Thyroid gland (tissue), 4 donors: Measurements from ENCODE around the gene PDP2.

ENCODE experiments used
- POLR2A ChIP-seq, 2 donors: fragments of 450-650 bp; IDR thresholded peaks; one replicate each; pipeline ENCODE4 v1.6.1; 2017; ENCODE audit warnings: antibody characterized with exemption in 2 of 2, mild to moderate bottlenecking in 2 of 2, moderate library complexity in 1 of 2
- TF ChIP-seq, protein P1 (sequence below), 6 experiments: fragments of 200-600 bp in 3 of 6; fragments of 450-650 bp in 3 of 6; sonication (generic) in 3 of 6; IDR thresholded peaks; one replicate each; pipeline ENCODE4 v1.5.1; 2016 to 2019; ENCODE audit warnings: antibody characterized with exemption in 6 of 6, mild to moderate bottlenecking in 2 of 6, inconsistent platforms in 1 of 6, moderate library complexity in 1 of 6

DNA sequence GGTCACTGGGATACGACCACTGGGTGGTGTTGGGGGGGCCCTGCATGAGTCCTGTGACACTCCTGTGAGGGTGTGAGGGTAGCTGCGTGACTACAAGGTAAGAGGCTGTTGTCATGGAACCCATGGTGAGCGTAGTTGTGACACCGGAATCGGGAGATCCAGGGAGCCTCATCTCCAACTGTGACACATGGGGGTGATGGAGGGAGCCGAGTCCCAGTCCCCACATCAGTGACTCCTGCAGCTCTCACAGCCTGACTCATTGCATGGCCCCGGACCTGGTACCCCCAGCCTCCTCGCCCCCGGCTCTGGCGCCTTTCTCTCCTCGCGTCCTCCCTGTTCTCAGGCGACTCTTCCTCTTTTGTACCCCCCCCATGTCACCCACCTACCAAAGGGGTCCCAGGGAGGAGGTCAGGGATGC is 24.1 kb downstream of the PDP2 start:
- TF ChIP-seq, protein P1, sequence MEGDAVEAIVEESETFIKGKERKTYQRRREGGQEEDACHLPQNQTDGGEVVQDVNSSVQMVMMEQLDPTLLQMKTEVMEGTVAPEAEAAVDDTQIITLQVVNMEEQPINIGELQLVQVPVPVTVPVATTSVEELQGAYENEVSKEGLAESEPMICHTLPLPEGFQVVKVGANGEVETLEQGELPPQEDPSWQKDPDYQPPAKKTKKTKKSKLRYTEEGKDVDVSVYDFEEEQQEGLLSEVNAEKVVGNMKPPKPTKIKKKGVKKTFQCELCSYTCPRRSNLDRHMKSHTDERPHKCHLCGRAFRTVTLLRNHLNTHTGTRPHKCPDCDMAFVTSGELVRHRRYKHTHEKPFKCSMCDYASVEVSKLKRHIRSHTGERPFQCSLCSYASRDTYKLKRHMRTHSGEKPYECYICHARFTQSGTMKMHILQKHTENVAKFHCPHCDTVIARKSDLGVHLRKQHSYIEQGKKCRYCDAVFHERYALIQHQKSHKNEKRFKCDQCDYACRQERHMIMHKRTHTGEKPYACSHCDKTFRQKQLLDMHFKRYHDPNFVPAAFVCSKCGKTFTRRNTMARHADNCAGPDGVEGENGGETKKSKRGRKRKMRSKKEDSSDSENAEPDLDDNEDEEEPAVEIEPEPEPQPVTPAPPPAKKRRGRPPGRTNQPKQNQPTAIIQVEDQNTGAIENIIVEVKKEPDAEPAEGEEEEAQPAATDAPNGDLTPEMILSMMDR (IDR thresholded peaks at IDR 0.05), result no peak
- TF ChIP-seq POLR2A (IDR thresholded peaks at IDR 0.05), result no peak
